ENCODE results near the gene ARHGEF17. TPM values are rescaled to one million over a fixed set of nuclear protein-coding genes. Genes with fewer than 3 reads are reported as not detected.
"Not testable (repeated sequence)": the region's sequence is repeated elsewhere in the genome, so short reads cannot be mapped to it uniquely, and the experiment has no call there.

Gene ARHGEF17
- total RNA-seq, 1 donor = 0.31 TPM

- no peaks in the 10 kb centered on the region for H3K9me3 ChIP-seq (ENCODE audit: low read depth, low read length)
- H3K27me3 ChIP-seq (ENCODE audit: insufficient read depth, low read length) = peaks cover 11% of the 10 kb centered on the region
- peaks cover 32% of the 10 kb centered on the region for H3K4me1 ChIP-seq (ENCODE audit: insufficient read depth, low read length)
- H3K4me3 ChIP-seq (ENCODE audit: low read length) = no peak overlapping the region
Observed at GRCh38 chr11:73269459-73270015, 38.5 kb upstream of the ARHGEF17 start.

GRCh38 chr11:73270016-73270854 is 37.8 kb upstream of the ARHGEF17 start:
- peaks cover 39% of the 10 kb centered on the region for H3K4me1 ChIP-seq (ENCODE audit: insufficient read depth, low read length)
- H3K4me3 ChIP-seq (ENCODE audit: low read length) = no peak overlapping the region
- no peaks in the 10 kb centered on the region for H3K9me3 ChIP-seq (ENCODE audit: low read depth, low read length)
- H3K27me3 ChIP-seq (ENCODE audit: insufficient read depth, low read length) = peaks cover 4% of the 10 kb centered on the region

- Histone ChIP-seq H3K4me1 (ENCODE audit: insufficient read depth, low read length) (peaks cover 43% of the 10 kb centered on the region), H3K27me3 (ENCODE audit: insufficient read depth, low read length) (no peaks in the 10 kb centered on the region), H3K4me3 (ENCODE audit: low read length) (no peak overlapping the region), H3K9me3 (ENCODE audit: low read depth, low read length) (no peaks in the 10 kb centered on the region)
Observed at GRCh38 chr11:73270855-73271477, 37.1 kb upstream of the ARHGEF17 start.

GRCh38 chr11:73271478-73271865 is 36.6 kb upstream of the ARHGEF17 start:
- H3K9me3 ChIP-seq (ENCODE audit: low read depth, low read length); H3K27me3 ChIP-seq (ENCODE audit: insufficient read depth, low read length); H3K4me3 ChIP-seq (ENCODE audit: low read length): not testable (repeated sequence)
- peaks cover 43% of the 10 kb centered on the region for H3K4me1 ChIP-seq (ENCODE audit: insufficient read depth, low read length)

- Histone ChIP-seq H3K4me1 (ENCODE audit: insufficient read depth, low read length) (peaks cover 43% of the 10 kb centered on the region), H3K4me3 (ENCODE audit: low read length) (no peak within 1 kb of the TSS), H3K9me3 (ENCODE audit: low read depth, low read length) (no peaks in the 10 kb centered on the region), H3K27me3 (ENCODE audit: insufficient read depth, low read length) (no peaks in the 10 kb centered on the region)
Observed at GRCh38 chr11:73271936-73272679, 36.0 kb upstream of the ARHGEF17 start, which contains the start of gene P2RY6. Gene P2RY6, plus strand, starts transcription at chr11:73272338. Its CDS starts 24,181 bp downstream, at chr11:73296519.

GRCh38 chr11:73272680-73273038 is 35.4 kb upstream of the ARHGEF17 start:
- peaks cover 43% of the 10 kb centered on the region for H3K4me1 ChIP-seq (ENCODE audit: insufficient read depth, low read length)
- H3K27me3 ChIP-seq (ENCODE audit: insufficient read depth, low read length) = no peaks in the 10 kb centered on the region
- H3K4me3 ChIP-seq (ENCODE audit: low read length) = no peak overlapping the region

GRCh38 chr11:73273222-73273895 is 34.7 kb upstream of the ARHGEF17 start:
- H3K27me3 ChIP-seq (ENCODE audit: insufficient read depth, low read length) = no peaks in the 10 kb centered on the region
- H3K9me3 ChIP-seq (ENCODE audit: low read depth, low read length) = no peaks in the 10 kb centered on the region
- no peak overlapping the region for H3K4me3 ChIP-seq (ENCODE audit: low read length)
- peaks cover 43% of the 10 kb centered on the region for H3K4me1 ChIP-seq (ENCODE audit: insufficient read depth, low read length)

More at GRCh38 chr11:73272680-73273038, 35.4 kb upstream of the ARHGEF17 start:
- H3K9me3 ChIP-seq (ENCODE audit: low read depth, low read length) = no peaks in the 10 kb centered on the region

- H3K27me3 ChIP-seq (ENCODE audit: insufficient read depth, low read length); H3K4me3 ChIP-seq (ENCODE audit: low read length); H3K9me3 ChIP-seq (ENCODE audit: low read depth, low read length): not testable (repeated sequence)
- peaks cover 43% of the 10 kb centered on the region for H3K4me1 ChIP-seq (ENCODE audit: insufficient read depth, low read length)
Observed at GRCh38 chr11:73274191-73274590, 33.9 kb upstream of the ARHGEF17 start.

- Histone ChIP-seq H3K27me3 (ENCODE audit: insufficient read depth, low read length) (no peaks in the 10 kb centered on the region), H3K9me3 (ENCODE audit: low read depth, low read length) (no peaks in the 10 kb centered on the region), H3K4me1 (ENCODE audit: insufficient read depth, low read length) (peaks cover 39% of the 10 kb centered on the region), H3K4me3 (ENCODE audit: low read length) (no peak overlapping the region)
Observed at GRCh38 chr11:73274722-73275380, 33.2 kb upstream of the ARHGEF17 start.

GRCh38 chr11:73275381-73275750 is 32.7 kb upstream of the ARHGEF17 start:
- Histone ChIP-seq H3K27me3 (ENCODE audit: insufficient read depth, low read length) (no peaks in the 10 kb centered on the region), H3K4me1 (ENCODE audit: insufficient read depth, low read length) (peaks cover 36% of the 10 kb centered on the region), H3K9me3 (ENCODE audit: low read depth, low read length) (no peaks in the 10 kb centered on the region), H3K4me3 (ENCODE audit: low read length) (no peak overlapping the region)

GRCh38 chr11:73277467-73277866 is 30.6 kb upstream of the ARHGEF17 start:
- no peaks in the 10 kb centered on the region for H3K27me3 ChIP-seq (ENCODE audit: insufficient read depth, low read length)
- H3K4me3 ChIP-seq (ENCODE audit: low read length) = no peak overlapping the region
- H3K4me1 ChIP-seq (ENCODE audit: insufficient read depth, low read length) = peaks cover 42% of the 10 kb centered on the region
- H3K9me3 ChIP-seq (ENCODE audit: low read depth, low read length) = no peaks in the 10 kb centered on the region

- H3K9me3 ChIP-seq (ENCODE audit: low read depth, low read length) = no peaks in the 10 kb centered on the region
- H3K4me3 ChIP-seq (ENCODE audit: low read length) = no peak overlapping the region
- no peaks in the 10 kb centered on the region for H3K27me3 ChIP-seq (ENCODE audit: insufficient read depth, low read length)
- peaks cover 34% of the 10 kb centered on the region for H3K4me1 ChIP-seq (ENCODE audit: insufficient read depth, low read length)
Observed at GRCh38 chr11:73280626-73281025, 27.4 kb upstream of the ARHGEF17 start.

GRCh38 chr11:73281201-73281741 is 26.8 kb upstream of the ARHGEF17 start:
- no peak overlapping the region for H3K4me3 ChIP-seq (ENCODE audit: low read length)
- H3K9me3 ChIP-seq (ENCODE audit: low read depth, low read length) = no peaks in the 10 kb centered on the region
- peaks cover 34% of the 10 kb centered on the region for H3K4me1 ChIP-seq (ENCODE audit: insufficient read depth, low read length)
- no peaks in the 10 kb centered on the region for H3K27me3 ChIP-seq (ENCODE audit: insufficient read depth, low read length)

All from mononuclear cell (primary cell).